K562 (cell line): ENCODE data around the gene PQBP1. TPM values are rescaled to one million over a fixed set of nuclear protein-coding genes. Genes with fewer than 3 reads are reported as not detected.

Experiments used
- GATAD2B ChIP-seq: fragments of 450-650 bp; IDR thresholded peaks from 2 replicates; pipeline ENCODE4 v1.6.1; 2017; ENCODE audit warnings: mild to moderate bottlenecking, borderline replicate concordance
- POLR2AphosphoS2 ChIP-seq: IDR thresholded peaks from 2 replicates; pipeline ENCODE4 v1.6.1; 2012; ENCODE audit warnings: low read length, improper control_type of control experiment
- SP1 ChIP-seq: sonication (generic); formaldehyde crosslinking; IDR thresholded peaks from 2 replicates; pipeline ENCODE4 v1.8.1; 2022; ENCODE audit warnings: mild to moderate bottlenecking, missing genetic modification reagents
- ZNF263 ChIP-seq: sonication (generic); formaldehyde crosslinking; IDR thresholded peaks from 2 replicates; pipeline ENCODE4 v1.8.0; 2022; ENCODE audit warnings: mild to moderate bottlenecking, missing genetic modification reagents, borderline replicate concordance
- polyA plus RNA-seq, 8 experiments: library from polyadenylated mRNA; depleted of rRNA in 4 of 8; stranded (reverse) in 5 of 8; unstranded in 3 of 8; fragments of >200 nt; fragmentation: Nextera tagmentation in 2 of 8; fragmentation: Illumina TruSeq in 1 of 8; extraction: Ambion mirVana in 2 of 8; extraction: Trizol in 1 of 8; gene quantifications; 2 replicates each; pipeline versions ENCODE4 v1.2.1 to v1.2.3, GENCODE V29; 2011 to 2014; ENCODE audit warnings: inconsistent platforms in 1 of 8, missing spikeins in 1 of 8
- total RNA-seq, 7 experiments: library from RNA; depleted of rRNA in 6 of 7; stranded (reverse); fragments of >200 nt in 6 of 7; fragmentation: Illumina TruSeq in 2 of 7; extraction: Trizol in 2 of 7; gene quantifications; 2 replicates each; pipeline versions ENCODE4 v1.2.1 to v1.2.3, GENCODE V29; 2011 to 2021; ENCODE audit warnings: low replicate concordance in 1 of 7
- TF ChIP-seq, protein P1 (sequence below): sonication (generic); formaldehyde crosslinking; IDR thresholded peaks from 2 replicates; pipeline ENCODE4 v1.8.1; 2023; ENCODE audit warnings: missing genetic modification reagents, mild to moderate bottlenecking, borderline replicate concordance
- TF ChIP-seq, protein P2 (sequence below): fragments of 250-450 bp; sonication (Bioruptor Pico); IDR thresholded peaks from 2 replicates; pipeline ENCODE4 v1.4.0; 2020
- TF ChIP-seq, protein P3 (sequence below): fragments of 250-450 bp; sonication (Bioruptor Pico); IDR thresholded peaks from 2 replicates; pipeline ENCODE4 v1.5.0; 2022; ENCODE audit warnings: mild to moderate bottlenecking
- TF ChIP-seq, protein P4 (sequence below): fragments of 450-650 bp; IDR thresholded peaks from 2 replicates; pipeline ENCODE4 v1.6.1; 2016; ENCODE audit warnings: antibody characterized with exemption
- TF ChIP-seq, protein P5 (sequence below): IDR thresholded peaks from 2 replicates; pipeline ENCODE4 v1.6.1; 2011; ENCODE audit warnings: borderline replicate concordance, low read depth, mild to moderate bottlenecking, moderate library complexity, low read length; ENCODE audit not compliant: insufficient read depth, poor library complexity, severe bottlenecking

Gene PQBP1
- total and polyA plus RNA-seq, 9 of the 15 experiments (the other 6 are each of a cell fraction or from before 2014, with no cell fraction given) = 41.3 to 262 (median 112) TPM

DNA sequence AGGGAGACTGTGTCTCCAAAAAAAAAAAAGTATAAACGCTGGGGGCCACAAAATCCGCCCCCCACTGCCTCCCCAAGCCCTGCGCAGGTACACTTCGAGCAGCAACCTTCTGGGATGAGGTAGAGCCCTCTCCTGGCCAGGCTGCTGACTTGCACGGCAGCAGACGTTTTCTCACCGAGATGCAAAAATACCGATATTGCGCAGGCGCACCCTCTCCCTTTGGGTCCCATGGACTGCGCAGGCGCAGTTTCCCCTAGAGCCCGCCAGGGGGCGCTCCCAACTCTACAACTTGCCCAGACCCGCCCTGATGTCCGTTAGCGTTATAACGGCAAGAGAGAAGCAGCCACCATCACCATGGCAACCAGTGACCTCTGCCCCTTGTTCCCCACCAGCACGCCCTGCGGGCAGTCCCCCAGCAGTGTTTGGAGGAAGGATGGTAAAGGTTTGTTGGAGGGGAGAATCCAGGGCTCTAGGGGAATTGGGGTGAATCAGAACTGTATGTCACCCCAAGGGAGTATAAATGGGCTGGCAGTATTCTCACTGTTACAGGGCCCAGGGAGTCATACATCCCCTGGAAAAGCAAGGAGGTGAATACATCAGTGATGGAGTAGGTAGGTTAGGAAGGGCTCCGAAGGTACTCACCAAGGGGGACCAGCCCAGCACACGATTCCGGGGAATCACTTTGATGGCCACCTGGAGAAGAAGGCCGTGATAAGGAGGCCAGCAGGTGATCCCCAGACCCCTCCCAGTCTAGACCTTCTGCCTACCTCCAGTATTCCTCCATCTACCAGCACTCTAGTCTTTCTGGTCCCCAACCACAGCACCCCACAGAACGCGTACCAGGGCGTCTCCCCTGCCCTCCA is 19.6 kb downstream of the PQBP1 start (continued):
- TF ChIP-seq, protein P1, sequence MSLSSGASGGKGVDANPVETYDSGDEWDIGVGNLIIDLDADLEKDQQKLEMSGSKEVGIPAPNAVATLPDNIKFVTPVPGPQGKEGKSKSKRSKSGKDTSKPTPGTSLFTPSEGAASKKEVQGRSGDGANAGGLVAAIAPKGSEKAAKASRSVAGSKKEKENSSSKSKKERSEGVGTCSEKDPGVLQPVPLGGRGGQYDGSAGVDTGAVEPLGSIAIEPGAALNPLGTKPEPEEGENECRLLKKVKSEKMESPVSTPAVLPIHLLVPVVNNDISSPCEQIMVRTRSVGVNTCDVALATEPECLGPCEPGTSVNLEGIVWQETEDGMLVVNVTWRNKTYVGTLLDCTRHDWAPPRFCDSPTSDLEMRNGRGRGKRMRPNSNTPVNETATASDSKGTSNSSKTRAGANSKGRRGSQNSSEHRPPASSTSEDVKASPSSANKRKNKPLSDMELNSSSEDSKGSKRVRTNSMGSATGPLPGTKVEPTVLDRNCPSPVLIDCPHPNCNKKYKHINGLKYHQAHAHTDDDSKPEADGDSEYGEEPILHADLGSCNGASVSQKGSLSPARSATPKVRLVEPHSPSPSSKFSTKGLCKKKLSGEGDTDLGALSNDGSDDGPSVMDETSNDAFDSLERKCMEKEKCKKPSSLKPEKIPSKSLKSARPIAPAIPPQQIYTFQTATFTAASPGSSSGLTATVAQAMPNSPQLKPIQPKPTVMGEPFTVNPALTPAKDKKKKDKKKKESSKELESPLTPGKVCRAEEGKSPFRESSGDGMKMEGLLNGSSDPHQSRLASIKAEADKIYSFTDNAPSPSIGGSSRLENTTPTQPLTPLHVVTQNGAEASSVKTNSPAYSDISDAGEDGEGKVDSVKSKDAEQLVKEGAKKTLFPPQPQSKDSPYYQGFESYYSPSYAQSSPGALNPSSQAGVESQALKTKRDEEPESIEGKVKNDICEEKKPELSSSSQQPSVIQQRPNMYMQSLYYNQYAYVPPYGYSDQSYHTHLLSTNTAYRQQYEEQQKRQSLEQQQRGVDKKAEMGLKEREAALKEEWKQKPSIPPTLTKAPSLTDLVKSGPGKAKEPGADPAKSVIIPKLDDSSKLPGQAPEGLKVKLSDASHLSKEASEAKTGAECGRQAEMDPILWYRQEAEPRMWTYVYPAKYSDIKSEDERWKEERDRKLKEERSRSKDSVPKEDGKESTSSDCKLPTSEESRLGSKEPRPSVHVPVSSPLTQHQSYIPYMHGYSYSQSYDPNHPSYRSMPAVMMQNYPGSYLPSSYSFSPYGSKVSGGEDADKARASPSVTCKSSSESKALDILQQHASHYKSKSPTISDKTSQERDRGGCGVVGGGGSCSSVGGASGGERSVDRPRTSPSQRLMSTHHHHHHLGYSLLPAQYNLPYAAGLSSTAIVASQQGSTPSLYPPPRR = no peak
- TF ChIP-seq ZNF263 (CRISPR knock-in tag) (no peak), SP1 (CRISPR knock-in tag) (peak; percentile 55; the same call in 1 of the 2 replicates), POLR2AphosphoS2 (peak; percentile 73; the same call in 1 of the 2 replicates), GATAD2B (no peak)
- TF ChIP-seq, protein P2, sequence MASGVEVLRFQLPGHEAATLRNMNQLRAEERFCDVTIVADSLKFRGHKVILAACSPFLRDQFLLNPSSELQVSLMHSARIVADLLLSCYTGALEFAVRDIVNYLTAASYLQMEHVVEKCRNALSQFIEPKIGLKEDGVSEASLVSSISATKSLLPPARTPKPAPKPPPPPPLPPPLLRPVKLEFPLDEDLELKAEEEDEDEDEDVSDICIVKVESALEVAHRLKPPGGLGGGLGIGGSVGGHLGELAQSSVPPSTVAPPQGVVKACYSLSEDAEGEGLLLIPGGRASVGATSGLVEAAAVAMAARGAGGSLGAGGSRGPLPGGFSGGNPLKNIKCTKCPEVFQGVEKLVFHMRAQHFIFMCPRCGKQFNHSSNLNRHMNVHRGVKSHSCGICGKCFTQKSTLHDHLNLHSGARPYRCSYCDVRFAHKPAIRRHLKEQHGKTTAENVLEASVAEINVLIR = no peak
- TF ChIP-seq, protein P3, sequence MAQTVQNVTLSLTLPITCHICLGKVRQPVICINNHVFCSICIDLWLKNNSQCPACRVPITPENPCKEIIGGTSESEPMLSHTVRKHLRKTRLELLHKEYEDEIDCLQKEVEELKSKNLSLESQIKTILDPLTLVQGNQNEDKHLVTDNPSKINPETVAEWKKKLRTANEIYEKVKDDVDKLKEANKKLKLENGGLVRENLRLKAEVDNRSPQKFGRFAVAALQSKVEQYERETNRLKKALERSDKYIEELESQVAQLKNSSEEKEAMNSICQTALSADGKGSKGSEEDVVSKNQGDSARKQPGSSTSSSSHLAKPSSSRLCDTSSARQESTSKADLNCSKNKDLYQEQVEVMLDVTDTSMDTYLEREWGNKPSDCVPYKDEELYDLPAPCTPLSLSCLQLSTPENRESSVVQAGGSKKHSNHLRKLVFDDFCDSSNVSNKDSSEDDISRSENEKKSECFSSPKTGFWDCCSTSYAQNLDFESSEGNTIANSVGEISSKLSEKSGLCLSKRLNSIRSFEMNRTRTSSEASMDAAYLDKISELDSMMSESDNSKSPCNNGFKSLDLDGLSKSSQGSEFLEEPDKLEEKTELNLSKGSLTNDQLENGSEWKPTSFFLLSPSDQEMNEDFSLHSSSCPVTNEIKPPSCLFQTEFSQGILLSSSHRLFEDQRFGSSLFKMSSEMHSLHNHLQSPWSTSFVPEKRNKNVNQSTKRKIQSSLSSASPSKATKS (CRISPR knock-in tag) = no peak
- TF ChIP-seq, protein P4, sequence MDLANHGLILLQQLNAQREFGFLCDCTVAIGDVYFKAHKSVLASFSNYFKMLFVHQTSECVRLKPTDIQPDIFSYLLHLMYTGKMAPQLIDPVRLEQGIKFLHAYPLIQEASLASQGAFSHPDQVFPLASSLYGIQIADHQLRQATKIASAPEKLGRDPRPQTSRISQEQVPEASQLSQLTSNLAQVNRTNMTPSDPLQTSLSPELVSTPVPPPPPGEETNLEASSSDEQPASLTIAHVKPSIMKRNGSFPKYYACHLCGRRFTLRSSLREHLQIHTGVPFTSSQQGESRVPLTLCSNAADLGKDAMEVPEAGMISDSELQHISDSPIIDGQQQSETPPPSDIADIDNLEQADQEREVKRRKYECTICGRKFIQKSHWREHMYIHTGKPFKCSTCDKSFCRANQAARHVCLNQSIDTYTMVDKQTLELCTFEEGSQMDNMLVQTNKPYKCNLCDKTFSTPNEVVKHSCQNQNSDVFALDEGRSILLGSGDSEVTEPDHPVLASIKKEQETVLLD = peak; percentile 94
- TF ChIP-seq, protein P5, sequence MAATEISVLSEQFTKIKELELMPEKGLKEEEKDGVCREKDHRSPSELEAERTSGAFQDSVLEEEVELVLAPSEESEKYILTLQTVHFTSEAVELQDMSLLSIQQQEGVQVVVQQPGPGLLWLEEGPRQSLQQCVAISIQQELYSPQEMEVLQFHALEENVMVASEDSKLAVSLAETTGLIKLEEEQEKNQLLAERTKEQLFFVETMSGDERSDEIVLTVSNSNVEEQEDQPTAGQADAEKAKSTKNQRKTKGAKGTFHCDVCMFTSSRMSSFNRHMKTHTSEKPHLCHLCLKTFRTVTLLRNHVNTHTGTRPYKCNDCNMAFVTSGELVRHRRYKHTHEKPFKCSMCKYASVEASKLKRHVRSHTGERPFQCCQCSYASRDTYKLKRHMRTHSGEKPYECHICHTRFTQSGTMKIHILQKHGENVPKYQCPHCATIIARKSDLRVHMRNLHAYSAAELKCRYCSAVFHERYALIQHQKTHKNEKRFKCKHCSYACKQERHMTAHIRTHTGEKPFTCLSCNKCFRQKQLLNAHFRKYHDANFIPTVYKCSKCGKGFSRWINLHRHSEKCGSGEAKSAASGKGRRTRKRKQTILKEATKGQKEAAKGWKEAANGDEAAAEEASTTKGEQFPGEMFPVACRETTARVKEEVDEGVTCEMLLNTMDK = peak; percentile 98
